HCT116 (cell line): ENCODE data around the gene SEMA3C. TPM values are rescaled to one million over a fixed set of nuclear protein-coding genes. Genes with fewer than 3 reads are reported as not detected.

ENCODE experiments used
- ATAC-seq: fragments of 200-7000 bp; cut with Tn5 transposase; 2 replicates; pipeline ENCODE4 v1.9.1; 2020; ENCODE audit warnings: mild to moderate bottlenecking, moderate library complexity
- BruUV-seq: library from RNA; stranded (reverse); fragments of 400-500 nt; replicated peaks from 2 replicates; lab custom pipeline; 2021; lab: Mats Ljungman, UMichigan
- CTCF ChIA-PET: fragments of 300-600 bp; sonication (Branson Sonifier 250); formaldehyde crosslinking; loops from one replicate; lab custom pipeline; 2021; ENCODE audit warnings: antibody characterized with exemption; lab: Charles Lee
- POLR2A ChIA-PET: fragments of 300-600, 350-600 bp; sonication (Branson Sonifier 250); formaldehyde crosslinking; loops from one replicate; lab custom pipeline; 2021; ENCODE audit warnings: antibody characterized with exemption; lab: Charles Lee
- RAD21 ChIA-PET, 2 experiments: fragments of 300-600 bp; sonication (Branson Sonifier 250); formaldehyde crosslinking; loops; one replicate each; lab custom pipeline; 2023; ENCODE audit warnings: low total read pairs in 2 of 2; ENCODE audit not compliant: uncharacterized antibody in 2 of 2, unreplicated experiment in 2 of 2, low non-redundant PET in 1 of 2; lab: Charles Lee
- DNase-seq: peaks from one replicate; pipeline ENCODE4 v3.0.0-alpha.2; 2010; ENCODE audit warnings: low read depth, low spot score
- H2AFZ ChIP-seq: fragments of 200-600 bp; shearing (Covaris generic), sonication (generic); 2 replicates; pipeline ENCODE4 v1.6.1; 2017; ENCODE audit warnings: low read depth, mixed run types, mixed read lengths, antibody characterized with exemption, low read length; ENCODE audit not compliant: poor library complexity, severe bottlenecking
- H3K27ac ChIP-seq: 2 replicates; pipeline ENCODE4 v1.5.1; 2012; ENCODE audit warnings: low read depth, low read length
- H3K27me3 ChIP-seq: fragments of 200-600 bp; sonication (generic); 2 replicates; pipeline ENCODE4 v1.6.1; 2016; ENCODE audit warnings: mixed run types, low read length, mixed read lengths; ENCODE audit not compliant: insufficient read depth
- H3K36me3 ChIP-seq, 2 experiments: fragments of 200-500 bp in 1 of 2; fragments of 200-600 bp in 1 of 2; sonication (Bioruptor generic) in 1 of 2; sonication (generic) in 1 of 2; 2 replicates each; pipeline versions ENCODE4 v1.5.1 to v1.6.1; 2014 to 2016; ENCODE audit warnings: low read length in 2 of 2, inconsistent platforms in 1 of 2, mixed read lengths in 1 of 2, mixed run types in 1 of 2; ENCODE audit not compliant: insufficient read depth in 2 of 2, control insufficient read depth in 1 of 2
- H3K4me1 ChIP-seq, 2 experiments: fragments of 200-600 bp in 1 of 2; sonication (generic) in 1 of 2; 2 replicates each; pipeline versions ENCODE4 v1.5.1 to v1.6.1; 2012 to 2017; ENCODE audit warnings: low read length in 2 of 2, inconsistent platforms in 1 of 2, mild to moderate bottlenecking in 1 of 2, mixed read lengths in 1 of 2, mixed run types in 1 of 2, moderate library complexity in 1 of 2; ENCODE audit not compliant: insufficient read depth in 2 of 2, control insufficient read depth in 1 of 2
- H3K4me2 ChIP-seq: fragments of 200-600 bp; sonication (generic); 2 replicates; pipeline ENCODE4 v1.6.1; 2017; ENCODE audit warnings: mixed run types, low read length, mixed read lengths
- H3K4me3 ChIP-seq, 2 experiments: fragments of 200-600 bp in 1 of 2; sonication (generic) in 1 of 2; replicated peaks in 1 of 2; 2 replicates each; pipeline ENCODE4 v1.5.1; 2011 to 2016; ENCODE audit warnings: low read length in 2 of 2, control low read depth in 1 of 2, low read depth in 1 of 2, mild to moderate bottlenecking in 1 of 2, mixed read lengths in 1 of 2, mixed run types in 1 of 2
- H3K79me2 ChIP-seq: fragments of 200-600 bp; sonication (generic); 2 replicates; pipeline ENCODE4 v1.6.1; 2017; ENCODE audit warnings: mild to moderate bottlenecking, mixed run types, low read length, moderate library complexity, mixed read lengths; ENCODE audit not compliant: insufficient read depth
- H3K9ac ChIP-seq: fragments of 200-600 bp; sonication (generic); 2 replicates; pipeline ENCODE4 v1.6.1; 2016; ENCODE audit warnings: low read length, mixed read lengths
- H3K9me2 ChIP-seq: fragments of 200-600 bp; sonication (generic), shearing (Covaris generic); 2 replicates; pipeline ENCODE4 v1.6.1; 2017; ENCODE audit warnings: mixed run types, mild to moderate bottlenecking, moderate library complexity; ENCODE audit not compliant: insufficient read depth
- H3K9me3 ChIP-seq, 2 experiments: fragments of 200-500 bp in 1 of 2; fragments of 200-600 bp in 1 of 2; sonication (Bioruptor generic) in 1 of 2; sonication (generic) in 1 of 2; 2 replicates each; pipeline ENCODE4 v1.6.1; 2014 to 2017; ENCODE audit warnings: low read length in 2 of 2, mixed read lengths in 2 of 2, inconsistent platforms in 1 of 2, low read depth in 1 of 2, mild to moderate bottlenecking in 1 of 2, mixed run types in 1 of 2, moderate library complexity in 1 of 2; ENCODE audit not compliant: control insufficient read depth in 1 of 2, insufficient read depth in 1 of 2
- H4K20me1 ChIP-seq: fragments of 200-600 bp; sonication (generic), shearing (Covaris generic); 2 replicates; pipeline ENCODE4 v1.6.1; 2017; ENCODE audit warnings: mixed run types, mild to moderate bottlenecking, moderate library complexity; ENCODE audit not compliant: insufficient read depth
- CBX3 ChIP-seq: IDR thresholded peaks from 2 replicates; pipeline ENCODE4 v1.6.1; 2012; ENCODE audit warnings: low read depth
- CTCF ChIP-seq, 3 experiments: fragments of 200-600 bp in 1 of 3; sonication (generic) in 1 of 3; IDR thresholded peaks in 2 of 3; conservative IDR thresholded peaks in 1 of 3; 2 replicates each; pipeline ENCODE4 v1.5.1; 2012 to 2017; ENCODE audit warnings: low read depth in 2 of 3, low read length in 2 of 3, antibody characterized with exemption in 1 of 3, borderline replicate concordance in 1 of 3, control low read depth in 1 of 3, mild to moderate bottlenecking in 1 of 3, mixed read lengths in 1 of 3, mixed run types in 1 of 3, moderate library complexity in 1 of 3; ENCODE audit not compliant: insufficient read depth in 1 of 3
- ELF1 ChIP-seq: IDR thresholded peaks from 2 replicates; pipeline ENCODE4 v1.6.1; 2012; ENCODE audit warnings: low read depth, borderline replicate concordance
- EZH2 ChIP-seq: fragments of 200-600 bp; sonication (generic); IDR thresholded peaks from 2 replicates; pipeline ENCODE4 v1.6.1; 2017; ENCODE audit warnings: antibody characterized with exemption, mixed run types
- FOSL1 ChIP-seq: IDR thresholded peaks from 2 replicates; pipeline ENCODE4 v1.6.1; 2012; ENCODE audit warnings: low read depth
- POLR2A ChIP-seq: IDR thresholded peaks from 2 replicates; pipeline ENCODE4 v1.7.0; 2011; ENCODE audit warnings: borderline replicate concordance; ENCODE audit not compliant: insufficient read depth, insufficient read length; ENCODE audit errors: extremely low read depth
- POLR2AphosphoS5 ChIP-seq: IDR thresholded peaks from 2 replicates; pipeline ENCODE4 v1.6.1; 2011; ENCODE audit warnings: mild to moderate bottlenecking, low read depth, low read length, moderate library complexity
- REST ChIP-seq: IDR thresholded peaks from 2 replicates; pipeline ENCODE4 v1.6.1; 2012; ENCODE audit warnings: low read depth
- SIN3A ChIP-seq: IDR thresholded peaks from 2 replicates; pipeline ENCODE4 v1.6.1; 2012; ENCODE audit warnings: low read depth
- SP1 ChIP-seq: IDR thresholded peaks from 2 replicates; pipeline ENCODE4 v1.6.1; 2012; ENCODE audit warnings: low read depth
- SRF ChIP-seq: IDR thresholded peaks from 2 replicates; pipeline ENCODE4 v1.6.1; 2012; ENCODE audit warnings: low read depth
- TCF7L2 ChIP-seq: IDR thresholded peaks from 2 replicates; pipeline ENCODE4 v1.7.0; 2011; ENCODE audit warnings: borderline replicate concordance, inconsistent platforms; ENCODE audit not compliant: insufficient read depth, insufficient read length; ENCODE audit errors: extremely low read depth
- YY1 ChIP-seq: IDR thresholded peaks from 2 replicates; pipeline ENCODE4 v1.6.1; 2011; ENCODE audit warnings: low read length, low read depth, moderate library complexity, mild to moderate bottlenecking; ENCODE audit not compliant: insufficient replicate concordance; ENCODE audit errors: extremely low read depth
- ZFX ChIP-seq: fragments of 450-650 bp; IDR thresholded peaks from 2 replicates; pipeline ENCODE4 v1.6.1; 2017
- intact Hi-C: fragments of 100-400 bp; cut with micrococcal nuclease; formaldehyde crosslinking; loops from 2 replicates; pipeline ENCODE4 v1.10.0; 2022
- total RNA-seq: library from RNA; stranded (reverse); gene quantifications from one replicate; pipeline ENCODE4 v1.2.1, GENCODE V29; 2021; ENCODE audit not compliant: unreplicated experiment

The SEMA3C gene
- total RNA-seq, 1 experiment from 2014 or later: 25.3 TPM

- CTCF ChIA-PET: no interaction called here
Observed at GRCh38 chr7:80818181-80818580, 100.7 kb downstream of the SEMA3C start.

More at GRCh38 chr7:80818181-80818580, 100.7 kb downstream of the SEMA3C start:
- Histone ChIP-seq H3K79me2 (no peaks in the 10 kb centered on the region), H3K9me3 (no peaks in the 10 kb centered on the region), H3K4me3 (no peak overlapping the region), H4K20me1 (no peaks in the 10 kb centered on the region), H3K36me3 (no peaks in the 10 kb centered on the region), H3K9me2 (no peaks in the 10 kb centered on the region), H3K4me2 (no peak overlapping the region), H3K27ac (no peak overlapping the region), H3K9ac (no peak overlapping the region), H2AFZ (no peak overlapping the region), H3K27me3 (no peaks in the 10 kb centered on the region), H3K4me1 (no peaks in the 10 kb centered on the region)
- BruUV-seq: no TSS peak
- POLR2A ChIA-PET: no interaction called here
- DNase-seq (no peak), ATAC-seq (no peak)
- intact Hi-C loops: no loop called here
- TF ChIP-seq SIN3A (no peak), YY1 (no peak), ZFX (no peak), POLR2AphosphoS5 (no peak), ELF1 (no peak), SP1 (no peak), REST (no peak), POLR2A (no peak), FOSL1 (no peak), EZH2 (no peak), TCF7L2 (no peak), CTCF (IDR thresholded peaks at IDR 0.05 in 2 of 3, conservative IDR thresholded peaks at IDR 0.05 in 1 of 3; ENCODE audit: borderline replicate concordance in 1 of 3, insufficient read depth in 1 of 3, low read depth in 2 of 3, low read length in 2 of 3) (no peak), SRF (no peak), CBX3 (no peak)
- RAD21 ChIA-PET: no interaction called here
